HepG2 (cell line): Measurements from ENCODE around the gene UBP1. TPM values are rescaled to one million over a fixed set of nuclear protein-coding genes. Genes with fewer than 3 reads are reported as not detected.

Experiments
- ATAC-seq: fragments of 200-7000 bp; cut with Tn5 transposase; 3 replicates; pipeline ENCODE4 v1.9.1; 2020; ENCODE audit warnings: mild to moderate bottlenecking, moderate library complexity
- BruUV-seq: library from RNA; stranded (reverse); fragments of 400-500 nt; replicated peaks from 2 replicates; lab custom pipeline; 2021; lab: Mats Ljungman, UMichigan
- CTCF ChIA-PET: fragments of 300-600 bp; formaldehyde crosslinking; extraction: SDS; loops from one replicate; lab custom pipeline; 2021; ENCODE audit warnings: low total read pairs, inconsistent platforms, low intra/inter-chr PET ratio; lab: Yijun Ruan, JAX
- POLR2A ChIA-PET: fragments of 350-600 bp; sonication (Branson Sonifier 250); formaldehyde crosslinking; loops from one replicate; lab custom pipeline; 2020; ENCODE audit warnings: antibody characterized with exemption, inconsistent platforms; lab: Yijun Ruan, JAX
- DNase-seq: peaks from one replicate; pipeline ENCODE4 v3.0.0-alpha.2; 2015; ENCODE audit warnings: low spot score
- FAIRE-seq: peaks from 3 replicates; lab custom pipeline; 2011; peaks lifted over from hg19 to GRCh38; lab: Jason Lieb, UNC
- H2AFZ ChIP-seq: one replicate; pipeline ENCODE4 v1.6.1; 2011; ENCODE audit warnings: low read length, inconsistent platforms
- H3K27ac ChIP-seq: fragments of 300-600 bp; 3 replicates; pipeline ENCODE4 v1.8.0; 2011; ENCODE audit warnings: mixed run types, mild to moderate bottlenecking, mixed read lengths, low read length, inconsistent platforms; ENCODE audit not compliant: insufficient read depth; ENCODE audit errors: extremely low read length
- H3K27me3 ChIP-seq, 2 experiments: fragments of 200-600 bp in 1 of 2; 2 replicates in 1 of 2; 3 replicates in 1 of 2; pipeline versions ENCODE4 v1.6.0 to v1.8.0; 2011; ENCODE audit warnings: low read length in 2 of 2, mild to moderate bottlenecking in 2 of 2, moderate library complexity in 2 of 2, inconsistent platforms in 1 of 2; ENCODE audit not compliant: insufficient read depth in 2 of 2, control insufficient read depth in 1 of 2
- H3K36me3 ChIP-seq, 2 experiments: fragments of 200-600 bp in 1 of 2; replicated peaks in 1 of 2; 2 replicates in 1 of 2; 3 replicates in 1 of 2; pipeline versions ENCODE4 v1.5.1 to v1.8.0; 2011; ENCODE audit warnings: low read length in 2 of 2, inconsistent platforms in 1 of 2; ENCODE audit not compliant: insufficient read depth in 2 of 2, control insufficient read depth in 1 of 2
- H3K4me1 ChIP-seq: 2 replicates; pipeline ENCODE4 v1.5.1; 2012; ENCODE audit warnings: low read length, inconsistent platforms; ENCODE audit not compliant: insufficient read depth
- H3K4me2 ChIP-seq: 2 replicates; pipeline ENCODE4 v1.6.0; 2011; ENCODE audit warnings: low read depth, low read length, inconsistent platforms
- H3K4me3 ChIP-seq, 3 experiments: fragments of 200-600 bp in 1 of 3; sonication (generic), shearing (Covaris generic) in 1 of 3; replicated peaks in 1 of 3; 2 replicates each; pipeline ENCODE4 v1.5.1; 2011 to 2016; ENCODE audit warnings: low read length in 3 of 3, inconsistent platforms in 2 of 3, low read depth in 2 of 3, mild to moderate bottlenecking in 2 of 3, control low read depth in 1 of 3, mixed read lengths in 1 of 3; ENCODE audit not compliant: insufficient read depth in 1 of 3
- H3K79me2 ChIP-seq: one replicate; pipeline ENCODE4 v1.6.1; 2011; ENCODE audit warnings: low read length, inconsistent platforms; ENCODE audit not compliant: insufficient read depth
- H3K9ac ChIP-seq: 2 replicates; pipeline ENCODE4 v1.6.0; 2011; ENCODE audit warnings: mild to moderate bottlenecking, low read depth, low read length, inconsistent platforms; ENCODE audit not compliant: insufficient read depth
- H3K9me3 ChIP-seq: 2 replicates; pipeline ENCODE4 v1.5.1; 2012; ENCODE audit warnings: mild to moderate bottlenecking, low read length
- H4K20me1 ChIP-seq: 2 replicates; pipeline ENCODE4 v1.6.0; 2011; ENCODE audit warnings: inconsistent platforms, mild to moderate bottlenecking, low read length, moderate library complexity; ENCODE audit not compliant: insufficient read depth
- FOSL2 ChIP-seq: sonication (generic); formaldehyde crosslinking; IDR thresholded peaks from 2 replicates; pipeline ENCODE4 v1.4.0; 2020; ENCODE audit warnings: missing genetic modification reagents
- GATAD2A ChIP-seq: IDR thresholded peaks from 2 replicates; pipeline ENCODE4 v1.6.1; 2016
- HHEX ChIP-seq: IDR thresholded peaks from 2 replicates; pipeline ENCODE4 v1.6.1; 2016; ENCODE audit warnings: control low read depth
- KLF16 ChIP-seq, 2 experiments: sonication (generic) in 1 of 2; formaldehyde crosslinking in 1 of 2; IDR thresholded peaks; 2 replicates each; pipeline versions ENCODE4 v1.6.1 to v1.8.0; 2016 to 2023; ENCODE audit warnings: missing genetic modification reagents in 2 of 2, missing compliant biosample characterization in 1 of 2
- LCORL ChIP-seq, 2 experiments: fragments of 450-650 bp in 1 of 2; sonication (generic) in 1 of 2; formaldehyde crosslinking in 1 of 2; IDR thresholded peaks; 2 replicates each; pipeline versions ENCODE4 v1.5.0 to v1.6.1; 2017 to 2020; ENCODE audit warnings: antibody characterized with exemption in 1 of 2, missing genetic modification reagents in 1 of 2
- PHF21A ChIP-seq: sonication (generic); formaldehyde crosslinking; IDR thresholded peaks from 2 replicates; pipeline ENCODE4 v1.5.0; 2020; ENCODE audit warnings: mild to moderate bottlenecking, missing genetic modification reagents
- PRMT3 ChIP-seq: sonication (generic); formaldehyde crosslinking; IDR thresholded peaks from 2 replicates; pipeline ENCODE4 v1.8.1; 2022; ENCODE audit warnings: low read depth, mild to moderate bottlenecking, moderate library complexity, missing genetic modification reagents, borderline replicate concordance
- RAD21 ChIP-seq: fragments of 450-650 bp; formaldehyde crosslinking; IDR thresholded peaks from 2 replicates; pipeline ENCODE4 v1.5.0; 2020; ENCODE audit warnings: mild to moderate bottlenecking
- SMC3 ChIP-seq: IDR thresholded peaks from 2 replicates; pipeline ENCODE4 v1.6.1; 2011; ENCODE audit warnings: low read length, improper control_type of control experiment
- SOX6 ChIP-seq, 2 experiments: fragments of 450-650 bp in 1 of 2; sonication (generic) in 1 of 2; formaldehyde crosslinking in 1 of 2; IDR thresholded peaks; 2 replicates each; pipeline versions ENCODE4 v1.4.0 to v1.6.1; 2017 to 2020; ENCODE audit warnings: antibody characterized with exemption in 1 of 2, mild to moderate bottlenecking in 1 of 2, missing genetic modification reagents in 1 of 2
- TP53 ChIP-seq: sonication (generic); formaldehyde crosslinking; conservative IDR thresholded peaks from 2 replicates; pipeline ENCODE4 v1.4.0; 2020; ENCODE audit warnings: missing genetic modification reagents
- XRCC5 ChIP-seq: fragments of 200-400 bp; formaldehyde crosslinking; optimal IDR thresholded peaks from 2 replicates; pipeline ENCODE3; 2017; ENCODE audit warnings: mild to moderate bottlenecking, low read length
- WGBS: methylation state at CpG from one replicate; pipeline ENCODE4 v1.1.6; 2017; ENCODE audit warnings: low lambda C conversion rate; 5-methylcytosine and 5-hydroxymethylcytosine counted together
- in situ Hi-C: cut with HindIII; loops from 2 replicates; pipeline ENCODE4 v1.10.0; 2017; ENCODE audit warnings: low pct_unique_long_range_greater_than_20kb; ENCODE audit not compliant: extremely low pct_ligation_motif_present
- intact Hi-C: fragments of 100-400 bp; cut with micrococcal nuclease; formaldehyde crosslinking; loops from one replicate; pipeline ENCODE4 v1.10.0; 2022; ENCODE audit not compliant: unreplicated experiment
- polyA plus RNA-seq, 8 experiments: library from polyadenylated mRNA; depleted of rRNA in 3 of 8; stranded (reverse) in 7 of 8; unstranded in 1 of 8; fragments of >200 nt; fragmentation: Illumina TruSeq in 4 of 8; extraction: Trizol in 4 of 8; gene quantifications; 2 replicates each; pipeline versions ENCODE4 v1.2.1 to v1.2.3, GENCODE V29; 2011 to 2016; ENCODE audit warnings: low read depth in 4 of 8, missing spikeins in 1 of 8, mixed read lengths in 1 of 8; ENCODE audit not compliant: insufficient read depth in 1 of 8
- total RNA-seq, 5 experiments: library from RNA; depleted of rRNA; stranded (reverse); fragments of >200 nt; fragmentation: Illumina TruSeq; extraction: Trizol; gene quantifications; 2 replicates each; pipeline ENCODE4 v1.2.3, GENCODE V29; 2016; ENCODE audit warnings: low read depth in 1 of 5
- TF ChIP-seq, protein P1 (sequence below): sonication (generic); formaldehyde crosslinking; conservative IDR thresholded peaks from 2 replicates; pipeline ENCODE4 v1.4.0; 2020; ENCODE audit warnings: mild to moderate bottlenecking, missing genetic modification reagents, moderate library complexity
- TF ChIP-seq, protein P2 (sequence below): sonication (generic); formaldehyde crosslinking; IDR thresholded peaks from 2 replicates; pipeline ENCODE4 v1.5.0; 2020; ENCODE audit warnings: mild to moderate bottlenecking, missing genetic modification reagents, moderate library complexity
- TF ChIP-seq, protein P3 (sequence below), 2 experiments: sonication (generic) in 1 of 2; formaldehyde crosslinking in 1 of 2; IDR thresholded peaks; 2 replicates each; pipeline versions ENCODE4 v1.5.1 to v1.6.1; 2011 to 2020; ENCODE audit warnings: borderline replicate concordance in 1 of 2, low read depth in 1 of 2, low read length in 1 of 2, mild to moderate bottlenecking in 1 of 2, missing genetic modification reagents in 1 of 2, moderate library complexity in 1 of 2

Gene UBP1
- total and polyA plus RNA-seq, 2 of the 13 experiments (the other 11 are each of a cell fraction or from before 2014, with no cell fraction given), result 48.3 to 79.9 TPM

DNA sequence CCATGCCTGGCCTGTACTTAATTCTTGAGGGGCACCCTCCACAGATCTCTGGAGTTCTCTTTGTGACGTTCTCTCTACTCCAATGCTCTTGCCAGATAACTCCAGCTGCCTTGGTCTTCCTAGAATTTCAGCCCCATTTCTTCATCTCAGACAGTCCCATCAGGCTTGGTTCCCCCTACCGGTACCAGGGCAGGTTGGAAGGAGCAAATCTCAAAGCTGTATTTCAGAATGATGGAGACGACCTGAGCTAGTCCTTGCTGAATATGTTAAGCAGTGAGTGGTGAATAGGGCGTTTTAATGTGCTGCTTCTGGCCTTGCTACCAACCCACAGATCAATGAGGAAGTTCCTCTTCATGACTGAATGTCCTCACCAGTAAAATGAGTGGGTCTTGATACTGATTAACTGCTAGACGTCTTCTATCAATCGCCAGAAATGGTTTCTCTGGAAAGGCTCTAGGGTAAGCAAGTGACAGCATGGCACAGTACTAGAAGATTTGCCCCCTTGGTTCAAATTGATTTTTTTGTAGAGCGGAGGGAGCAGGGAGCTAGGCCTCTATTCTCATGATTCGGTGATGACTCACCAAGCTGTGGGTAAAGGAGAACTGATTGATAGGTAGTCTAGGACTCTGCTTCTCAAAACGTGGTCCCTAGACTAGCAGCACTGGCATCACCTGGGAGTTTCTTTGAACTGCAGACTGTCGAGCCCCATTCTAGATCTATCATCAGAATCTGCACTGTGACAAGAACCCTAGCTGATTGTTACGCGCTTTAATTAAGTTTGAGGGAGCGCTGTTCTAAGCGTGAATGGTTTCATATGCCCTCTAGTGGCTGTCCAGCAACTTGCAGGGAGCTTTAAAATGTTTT lies 67.8 kb downstream of the UBP1 start:
- H3K9me3 ChIP-seq, result no peaks in the 10 kb centered on the region
- H3K27ac ChIP-seq, result no peak overlapping the region
- intact Hi-C loops (loop anchor here (1.0 to 5.0 kb wide), 2 partner anchors 241 to 425 kb away; no protein-coding TSS in a partner anchor), in situ Hi-C loops (loop anchor here (5.0 to 25.0 kb wide), 2 partner anchors 240 to 410 kb away; partner anchors contain the start of gene CCR4)
- 67% methylated on average over 13 of the region's 14 CpGs for WGBS
- DNase-seq (no peak), ATAC-seq (peak; percentile 58), FAIRE-seq (peak; percentile 85)
- no peaks in the 10 kb centered on the region for H3K79me2 ChIP-seq
- no peaks in the 10 kb centered on the region for H3K27me3 ChIP-seq
- peaks cover 4% of the 10 kb centered on the region for H3K4me1 ChIP-seq
- CTCF ChIA-PET, result interaction anchor here (3.1 kb wide), 1 partner anchor 240 kb away, joined by 40 read pairs; no protein-coding TSS in a partner anchor
- H2AFZ ChIP-seq, result no peak overlapping the region
- H3K4me2 ChIP-seq, result no peak overlapping the region
- POLR2A ChIA-PET, result interaction anchor here (1.3 kb wide), 1 partner anchor 241 kb away, joined by 5 read pairs; no protein-coding TSS in a partner anchor
- H3K4me3 ChIP-seq, result no peak overlapping the region
- BruUV-seq, result no TSS peak
- peaks cover 0 to 3% of the 10 kb centered on the region in 2 experiments; a peak in 2 of 5 replicates for H3K36me3 ChIP-seq
- H4K20me1 ChIP-seq, result no peaks in the 10 kb centered on the region
- H3K9ac ChIP-seq, result no peak overlapping the region
- peak; percentile 79 for TF ChIP-seq RAD21
- TF ChIP-seq, protein P1, sequence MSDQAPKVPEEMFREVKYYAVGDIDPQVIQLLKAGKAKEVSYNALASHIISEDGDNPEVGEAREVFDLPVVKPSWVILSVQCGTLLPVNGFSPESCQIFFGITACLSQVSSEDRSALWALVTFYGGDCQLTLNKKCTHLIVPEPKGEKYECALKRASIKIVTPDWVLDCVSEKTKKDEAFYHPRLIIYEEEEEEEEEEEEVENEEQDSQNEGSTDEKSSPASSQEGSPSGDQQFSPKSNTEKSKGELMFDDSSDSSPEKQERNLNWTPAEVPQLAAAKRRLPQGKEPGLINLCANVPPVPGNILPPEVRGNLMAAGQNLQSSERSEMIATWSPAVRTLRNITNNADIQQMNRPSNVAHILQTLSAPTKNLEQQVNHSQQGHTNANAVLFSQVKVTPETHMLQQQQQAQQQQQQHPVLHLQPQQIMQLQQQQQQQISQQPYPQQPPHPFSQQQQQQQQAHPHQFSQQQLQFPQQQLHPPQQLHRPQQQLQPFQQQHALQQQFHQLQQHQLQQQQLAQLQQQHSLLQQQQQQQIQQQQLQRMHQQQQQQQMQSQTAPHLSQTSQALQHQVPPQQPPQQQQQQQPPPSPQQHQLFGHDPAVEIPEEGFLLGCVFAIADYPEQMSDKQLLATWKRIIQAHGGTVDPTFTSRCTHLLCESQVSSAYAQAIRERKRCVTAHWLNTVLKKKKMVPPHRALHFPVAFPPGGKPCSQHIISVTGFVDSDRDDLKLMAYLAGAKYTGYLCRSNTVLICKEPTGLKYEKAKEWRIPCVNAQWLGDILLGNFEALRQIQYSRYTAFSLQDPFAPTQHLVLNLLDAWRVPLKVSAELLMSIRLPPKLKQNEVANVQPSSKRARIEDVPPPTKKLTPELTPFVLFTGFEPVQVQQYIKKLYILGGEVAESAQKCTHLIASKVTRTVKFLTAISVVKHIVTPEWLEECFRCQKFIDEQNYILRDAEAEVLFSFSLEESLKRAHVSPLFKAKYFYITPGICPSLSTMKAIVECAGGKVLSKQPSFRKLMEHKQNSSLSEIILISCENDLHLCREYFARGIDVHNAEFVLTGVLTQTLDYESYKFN, result no peak
- no peak for TF ChIP-seq TP53
- TF ChIP-seq, protein P2, sequence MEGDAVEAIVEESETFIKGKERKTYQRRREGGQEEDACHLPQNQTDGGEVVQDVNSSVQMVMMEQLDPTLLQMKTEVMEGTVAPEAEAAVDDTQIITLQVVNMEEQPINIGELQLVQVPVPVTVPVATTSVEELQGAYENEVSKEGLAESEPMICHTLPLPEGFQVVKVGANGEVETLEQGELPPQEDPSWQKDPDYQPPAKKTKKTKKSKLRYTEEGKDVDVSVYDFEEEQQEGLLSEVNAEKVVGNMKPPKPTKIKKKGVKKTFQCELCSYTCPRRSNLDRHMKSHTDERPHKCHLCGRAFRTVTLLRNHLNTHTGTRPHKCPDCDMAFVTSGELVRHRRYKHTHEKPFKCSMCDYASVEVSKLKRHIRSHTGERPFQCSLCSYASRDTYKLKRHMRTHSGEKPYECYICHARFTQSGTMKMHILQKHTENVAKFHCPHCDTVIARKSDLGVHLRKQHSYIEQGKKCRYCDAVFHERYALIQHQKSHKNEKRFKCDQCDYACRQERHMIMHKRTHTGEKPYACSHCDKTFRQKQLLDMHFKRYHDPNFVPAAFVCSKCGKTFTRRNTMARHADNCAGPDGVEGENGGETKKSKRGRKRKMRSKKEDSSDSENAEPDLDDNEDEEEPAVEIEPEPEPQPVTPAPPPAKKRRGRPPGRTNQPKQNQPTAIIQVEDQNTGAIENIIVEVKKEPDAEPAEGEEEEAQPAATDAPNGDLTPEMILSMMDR (CRISPR knock-in tag), result peak; percentile 85
- TF ChIP-seq FOSL2, result peak; percentile 70
- no peak for TF ChIP-seq HHEX (CRISPR knock-in tag)
- peak; percentile 85 for TF ChIP-seq SMC3
- no peak for TF ChIP-seq SOX6 (IDR thresholded peaks at IDR 0.05)
- TF ChIP-seq SOX6 (CRISPR knock-in tag; IDR thresholded peaks at IDR 0.05), result 0 out of 2 replicates have a peak, but pooled peaks have one; percentile 26
- TF ChIP-seq GATAD2A (CRISPR knock-in tag), result 0 out of 2 replicates have a peak, but pooled peaks have one; percentile 24
- no peak for TF ChIP-seq KLF16 (CRISPR knock-in tag; IDR thresholded peaks at IDR 0.05)
- TF ChIP-seq PRMT3 (CRISPR knock-in tag), result no peak
- TF ChIP-seq, protein P3, sequence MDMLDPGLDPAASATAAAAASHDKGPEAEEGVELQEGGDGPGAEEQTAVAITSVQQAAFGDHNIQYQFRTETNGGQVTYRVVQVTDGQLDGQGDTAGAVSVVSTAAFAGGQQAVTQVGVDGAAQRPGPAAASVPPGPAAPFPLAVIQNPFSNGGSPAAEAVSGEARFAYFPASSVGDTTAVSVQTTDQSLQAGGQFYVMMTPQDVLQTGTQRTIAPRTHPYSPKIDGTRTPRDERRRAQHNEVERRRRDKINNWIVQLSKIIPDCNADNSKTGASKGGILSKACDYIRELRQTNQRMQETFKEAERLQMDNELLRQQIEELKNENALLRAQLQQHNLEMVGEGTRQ (IDR thresholded peaks at IDR 0.05; ENCODE audit: low read depth, low read length), result no peak
- TF ChIP-seq, protein P3 (CRISPR knock-in tag; IDR thresholded peaks at IDR 0.05; ENCODE audit: borderline replicate concordance), result no peak
- TF ChIP-seq PHF21A, result no peak
- TF ChIP-seq XRCC5, result peak; percentile 45
- no peak for TF ChIP-seq LCORL (IDR thresholded peaks at IDR 0.05)
- 0 out of 2 replicates have a peak, but pooled peaks have one; percentile 11 for TF ChIP-seq LCORL (CRISPR knock-in tag; IDR thresholded peaks at IDR 0.05)
